ENCODE results near the gene CDC14A. TPM values are rescaled to one million over a fixed set of nuclear protein-coding genes. Genes with fewer than 3 reads are reported as not detected.

The CDC14A gene
- total RNA-seq, 4 donors from 2014 or later = 9.0 to 32.4 (median 23.0) TPM

- TF ChIP-seq POLR2A (IDR thresholded peaks at IDR 0.05) = no peak
- TF ChIP-seq, protein P1, sequence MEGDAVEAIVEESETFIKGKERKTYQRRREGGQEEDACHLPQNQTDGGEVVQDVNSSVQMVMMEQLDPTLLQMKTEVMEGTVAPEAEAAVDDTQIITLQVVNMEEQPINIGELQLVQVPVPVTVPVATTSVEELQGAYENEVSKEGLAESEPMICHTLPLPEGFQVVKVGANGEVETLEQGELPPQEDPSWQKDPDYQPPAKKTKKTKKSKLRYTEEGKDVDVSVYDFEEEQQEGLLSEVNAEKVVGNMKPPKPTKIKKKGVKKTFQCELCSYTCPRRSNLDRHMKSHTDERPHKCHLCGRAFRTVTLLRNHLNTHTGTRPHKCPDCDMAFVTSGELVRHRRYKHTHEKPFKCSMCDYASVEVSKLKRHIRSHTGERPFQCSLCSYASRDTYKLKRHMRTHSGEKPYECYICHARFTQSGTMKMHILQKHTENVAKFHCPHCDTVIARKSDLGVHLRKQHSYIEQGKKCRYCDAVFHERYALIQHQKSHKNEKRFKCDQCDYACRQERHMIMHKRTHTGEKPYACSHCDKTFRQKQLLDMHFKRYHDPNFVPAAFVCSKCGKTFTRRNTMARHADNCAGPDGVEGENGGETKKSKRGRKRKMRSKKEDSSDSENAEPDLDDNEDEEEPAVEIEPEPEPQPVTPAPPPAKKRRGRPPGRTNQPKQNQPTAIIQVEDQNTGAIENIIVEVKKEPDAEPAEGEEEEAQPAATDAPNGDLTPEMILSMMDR (IDR thresholded peaks at IDR 0.05) = no peak
- H3K9me3 ChIP-seq = no peaks in the 10 kb centered on the region
These were observed 28.3 kb downstream of the CDC14A start for GRCh38 chr1:100380635-100381034.

GRCh38 chr1:100382657-100383056 lies 30.4 kb downstream of the CDC14A start:
- H3K27me3 ChIP-seq = no peaks in the 10 kb centered on the region
- no peak overlapping the region for H3K4me3 ChIP-seq
- no peak overlapping the region for H3K27ac ChIP-seq
- no peaks in the 10 kb centered on the region for H3K4me1 ChIP-seq
- no peaks in the 10 kb centered on the region for H3K36me3 ChIP-seq
- intact Hi-C loops (cut with DNase I; ENCODE audit: low total_unique reads) = no loop called here
- TF ChIP-seq POLR2A (IDR thresholded peaks at IDR 0.05) = no peak
- TF ChIP-seq, protein P1 (IDR thresholded peaks at IDR 0.05) = no peak
- no peak for DNase-seq
- no peaks in the 10 kb centered on the region for H3K9me3 ChIP-seq

More at GRCh38 chr1:100380635-100381034, 28.3 kb downstream of the CDC14A start:
- H3K36me3 ChIP-seq = no peaks in the 10 kb centered on the region
- H3K27ac ChIP-seq = no peak overlapping the region
- no peaks in the 10 kb centered on the region for H3K27me3 ChIP-seq
- no peak overlapping the region for H3K4me3 ChIP-seq
- H3K4me1 ChIP-seq = no peaks in the 10 kb centered on the region
- no peak for DNase-seq
- intact Hi-C loops (cut with DNase I; ENCODE audit: low total_unique reads) = no loop called here

DNA sequence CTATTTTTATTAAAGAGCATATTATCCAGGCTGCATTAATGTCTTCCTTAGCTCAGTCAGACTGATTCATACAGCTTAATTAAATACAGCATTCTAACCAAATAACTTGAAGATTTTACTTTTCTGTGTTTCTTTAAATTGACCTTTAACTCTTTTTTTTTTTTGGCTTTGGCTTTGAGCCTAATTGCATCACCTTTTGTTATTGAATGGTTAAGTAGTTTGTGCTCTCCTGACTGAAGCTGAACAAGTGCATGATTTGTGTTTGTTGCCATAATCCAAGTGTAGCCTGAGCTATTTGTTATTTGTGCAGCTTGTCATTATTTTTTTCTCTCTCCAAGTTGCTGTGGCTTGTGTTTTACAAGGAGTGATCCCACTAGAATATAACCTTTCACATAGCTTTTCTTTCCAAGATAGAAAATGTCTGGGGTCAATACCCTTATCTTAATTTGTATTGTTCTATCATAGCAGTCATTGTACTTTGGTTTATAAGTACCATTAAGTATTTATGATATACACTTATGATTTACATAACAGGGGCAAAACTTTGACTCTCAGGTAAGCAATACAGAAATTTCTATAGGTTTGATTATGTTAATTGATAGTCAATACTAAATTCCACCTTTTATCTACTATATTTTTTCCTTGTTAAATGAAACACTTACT lies 31.6 kb downstream of the CDC14A start:
- Histone ChIP-seq H3K27ac (no peak overlapping the region), H3K4me1 (no peaks in the 10 kb centered on the region), H3K4me3 (no peak overlapping the region), H3K27me3 (no peaks in the 10 kb centered on the region), H3K36me3 (no peaks in the 10 kb centered on the region), H3K9me3 (no peaks in the 10 kb centered on the region)
- DNase-seq = no peak
- TF ChIP-seq, protein P1 (IDR thresholded peaks at IDR 0.05) = no peak
- TF ChIP-seq POLR2A (IDR thresholded peaks at IDR 0.05) = no peak
- intact Hi-C loops (cut with DNase I; ENCODE audit: low total_unique reads) = no loop called here

DNA sequence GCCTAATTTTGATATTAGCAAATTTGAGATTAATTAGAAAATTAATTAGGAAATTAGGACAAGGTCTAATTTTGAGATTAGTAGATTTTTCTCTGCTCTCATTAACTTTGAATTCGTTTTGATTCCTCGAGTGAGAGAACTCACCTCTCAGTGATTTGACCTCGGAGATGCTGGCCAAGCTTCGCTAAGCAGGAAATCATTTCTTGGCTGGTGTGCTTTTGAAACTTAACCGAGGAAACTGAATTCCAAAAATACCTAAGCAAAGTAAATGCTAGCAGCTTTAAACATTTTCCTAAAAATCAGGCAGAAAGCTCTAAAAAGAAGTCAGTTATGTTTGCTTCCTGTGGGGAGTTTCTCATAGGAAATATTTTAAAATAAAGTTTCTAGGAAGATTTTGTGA lies 34.9 kb downstream of the CDC14A start:
- peak overlapping the region; percentile 41 to 80 for H3K27ac ChIP-seq
- no peaks in the 10 kb centered on the region for H3K4me1 ChIP-seq
- DNase-seq = no peak
- intact Hi-C loops (cut with DNase I; ENCODE audit: low total_unique reads) = no loop called here
- H3K4me3 ChIP-seq = peak overlapping the region; percentile 5 to 8
- H3K9me3 ChIP-seq = no peaks in the 10 kb centered on the region
- TF ChIP-seq, protein P1 (IDR thresholded peaks at IDR 0.05) = no peak
- no peaks in the 10 kb centered on the region for H3K36me3 ChIP-seq
- H3K27me3 ChIP-seq = no peaks in the 10 kb centered on the region

DNA sequence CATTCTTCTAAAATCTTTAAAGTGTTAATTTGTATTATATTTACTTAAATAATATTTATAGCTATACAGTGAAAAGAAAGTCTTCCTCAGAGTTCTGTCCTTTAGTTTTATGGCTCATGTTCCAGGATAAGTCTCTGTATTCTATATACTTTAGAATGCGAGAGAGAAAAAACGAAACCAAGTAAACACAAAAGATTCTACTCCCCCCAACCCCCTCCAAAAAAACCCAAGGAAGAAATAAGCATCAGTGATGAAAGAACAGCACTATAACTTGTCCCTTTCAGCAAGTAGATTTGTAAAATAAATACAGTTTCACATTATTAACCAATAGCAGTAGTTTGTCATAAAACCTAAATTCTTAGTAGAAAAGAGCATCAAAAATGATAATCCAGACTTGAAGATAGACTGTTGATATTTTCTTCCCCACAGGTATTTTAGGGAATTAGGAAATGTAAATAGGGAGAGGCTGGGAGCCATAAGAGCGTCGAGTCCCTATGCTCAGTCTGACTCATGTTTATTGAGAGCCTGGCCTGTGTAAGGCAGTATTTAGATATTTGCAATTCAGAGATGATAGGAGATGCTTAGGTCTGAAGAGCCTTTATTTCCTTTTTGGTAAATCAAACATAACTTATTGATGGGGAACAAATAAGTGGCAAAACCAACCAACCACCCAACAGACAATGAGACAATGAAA lies 35.5 kb downstream of the CDC14A start:
- TF ChIP-seq, protein P1 (IDR thresholded peaks at IDR 0.05) = no peak
- TF ChIP-seq POLR2A (IDR thresholded peaks at IDR 0.05) = no peak
- Histone ChIP-seq H3K27me3 (no peaks in the 10 kb centered on the region), H3K27ac (peak overlapping the region; percentile 41 to 80), H3K4me1 (no peaks in the 10 kb centered on the region), H3K4me3 (peak overlapping the region; percentile 5 to 8), H3K36me3 (no peaks in the 10 kb centered on the region), H3K9me3 (no peaks in the 10 kb centered on the region)
- intact Hi-C loops (cut with DNase I; ENCODE audit: low total_unique reads) = no loop called here
- DNase-seq = no peak

Data from uterus (tissue), 4 donors.